MCF 10A (cell line): ENCODE measurements around the gene BLOC1S3. TPM values are rescaled to one million over a fixed set of nuclear protein-coding genes. Genes with fewer than 3 reads are reported as not detected.

ENCODE experiments used
- BruUV-seq: library from RNA; stranded (reverse); fragments of 400-500 nt; replicated peaks from 2 replicates; lab custom pipeline; 2021; lab: Mats Ljungman, UMichigan
- CTCF ChIA-PET: fragments of 300-600 bp; sonication (Branson Sonifier 250); formaldehyde crosslinking; extraction: SDS; loops from one replicate; lab custom pipeline; 2021; ENCODE audit warnings: antibody characterized with exemption, inconsistent platforms; lab: Yijun Ruan, JAX
- POLR2A ChIA-PET: fragments of 300-600, 350-650 bp; sonication (Branson Sonifier 250); formaldehyde crosslinking; extraction: SDS; loops from one replicate; lab custom pipeline; 2020; ENCODE audit warnings: antibody characterized with exemption, inconsistent platforms; lab: Yijun Ruan, JAX
- DNase-seq: peaks from one replicate; pipeline ENCODE4 v3.0.0-alpha.2; 2018; ENCODE audit not compliant: unreplicated experiment
- H3K27ac Mint-ChIP-seq: one replicate; pipeline ENCODE4 v1.8.0; 2022; ENCODE audit warnings: mild to moderate bottlenecking, low read depth, mixed read lengths; ENCODE audit not compliant: unreplicated experiment
- H3K27me3 Mint-ChIP-seq: one replicate; pipeline ENCODE4 v1.8.0; 2022; ENCODE audit warnings: mixed read lengths; ENCODE audit not compliant: insufficient read depth, unreplicated experiment
- H3K36me3 Mint-ChIP-seq: one replicate; pipeline ENCODE4 v1.8.0; 2022; ENCODE audit warnings: mild to moderate bottlenecking, moderate library complexity, mixed read lengths; ENCODE audit not compliant: insufficient read depth, unreplicated experiment
- H3K4me1 Mint-ChIP-seq: one replicate; pipeline ENCODE4 v1.8.0; 2022; ENCODE audit warnings: mixed read lengths; ENCODE audit not compliant: insufficient read depth, unreplicated experiment
- H3K4me3 Mint-ChIP-seq: one replicate; pipeline ENCODE4 v1.8.0; 2022; ENCODE audit warnings: mild to moderate bottlenecking, moderate library complexity, mixed read lengths; ENCODE audit not compliant: unreplicated experiment
- H3K9me3 Mint-ChIP-seq: one replicate; pipeline ENCODE4 v1.8.0; 2022; ENCODE audit warnings: mixed read lengths; ENCODE audit not compliant: unreplicated experiment
- CTCF ChIP-seq: fragments of 200-600 bp; IDR thresholded peaks from one replicate; pipeline ENCODE4 v1.8.0; 2022; ENCODE audit warnings: antibody characterized with exemption, mild to moderate bottlenecking; ENCODE audit not compliant: unreplicated experiment
- intact Hi-C: fragments of 100-400 bp; cut with micrococcal nuclease; formaldehyde crosslinking; loops from 2 replicates; pipeline ENCODE4 v1.14.1; 2022
- total RNA-seq: library from RNA; stranded (reverse); gene quantifications from 2 replicates; pipeline ENCODE4 v1.2.3, GENCODE V29; 2022

BLOC1S3 gene
- total RNA-seq, 1 experiment from 2014 or later = 14.0 TPM

GRCh38 chr19:45142016-45142725 is 36.4 kb upstream of the BLOC1S3 start:
- BruUV-seq = no TSS peak
- peaks cover 25% of the 10 kb centered on the region for H3K36me3 Mint-ChIP-seq
- POLR2A ChIA-PET = no interaction called here

GRCh38 chr19:45142726-45143110 is 35.9 kb upstream of the BLOC1S3 start:
- Mint-ChIP-seq H3K4me3 (no peak overlapping the region), H3K36me3 (peaks cover 25% of the 10 kb centered on the region), H3K4me1 (peaks cover 6% of the 10 kb centered on the region), H3K9me3 (no peaks in the 10 kb centered on the region), H3K27ac (peak overlapping the region; percentile 81), H3K27me3 (no peaks in the 10 kb centered on the region)
- no TSS peak for BruUV-seq
- TF ChIP-seq CTCF = no peak
- intact Hi-C loops = no loop called here
- ChIA-PET CTCF (interaction anchor here (0.7 kb wide), 1 partner anchor 10 kb away, joined by 3 read pairs; no protein-coding TSS in a partner anchor), POLR2A (no interaction called here)
- no peak for DNase-seq

More at GRCh38 chr19:45142016-45142725, 36.4 kb upstream of the BLOC1S3 start:
- intact Hi-C loops = no loop called here
- Mint-ChIP-seq H3K4me3 (no peak overlapping the region), H3K4me1 (peaks cover 6% of the 10 kb centered on the region), H3K27me3 (no peaks in the 10 kb centered on the region), H3K27ac (peak overlapping the region; percentile 81), H3K9me3 (no peaks in the 10 kb centered on the region)
- CTCF ChIA-PET = no interaction called here
- TF ChIP-seq CTCF = no peak
- no peak for DNase-seq

- no TSS peak for BruUV-seq
- ChIA-PET POLR2A (no interaction called here), CTCF (interaction anchor here (1.1 kb wide), 1 partner anchor 18 kb away, joined by 5 read pairs; no protein-coding TSS in a partner anchor)
- no peak for TF ChIP-seq CTCF
- Mint-ChIP-seq H3K36me3 (peaks cover 25% of the 10 kb centered on the region), H3K27me3 (no peaks in the 10 kb centered on the region), H3K27ac (no peak overlapping the region), H3K4me1 (no peaks in the 10 kb centered on the region), H3K9me3 (no peaks in the 10 kb centered on the region), H3K4me3 (no peak overlapping the region)
- no peak for DNase-seq
- intact Hi-C loops = no loop called here
Observed at GRCh38 chr19:45144431-45145269, 33.9 kb upstream of the BLOC1S3 start.
